OCI-LY1 (cell line): Measurements from ENCODE around the gene KLHL40.

ENCODE experiments used
- H2AFZ ChIP-seq: fragments of 200-600 bp; sonication (generic), shearing (Covaris generic); 2 replicates; pipeline ENCODE4 v1.6.0; 2014; ENCODE audit warnings: antibody characterized with exemption, mild to moderate bottlenecking, low read length
- H3F3A ChIP-seq: fragments of 200-600 bp; sonication (generic), shearing (Covaris generic); 2 replicates; pipeline ENCODE4 v1.6.0; 2014; ENCODE audit warnings: mild to moderate bottlenecking, antibody characterized with exemption, low read length, moderate library complexity; ENCODE audit not compliant: insufficient read depth
- H3K27ac ChIP-seq: fragments of 200-600 bp; sonication (generic); 2 replicates; pipeline ENCODE4 v1.5.1; 2014; ENCODE audit warnings: low read length, mixed run types, mild to moderate bottlenecking, low read depth; ENCODE audit not compliant: poor library complexity, severe bottlenecking
- H3K27me3 ChIP-seq: fragments of 200-600 bp; sonication (generic); 2 replicates; pipeline ENCODE4 v1.6.0; 2014; ENCODE audit warnings: antibody characterized with exemption, mild to moderate bottlenecking, low read length, moderate library complexity; ENCODE audit not compliant: insufficient read depth
- H3K36me3 ChIP-seq: fragments of 200-600 bp; sonication (generic); 2 replicates; pipeline ENCODE4 v1.6.1; 2014; ENCODE audit warnings: mild to moderate bottlenecking, antibody characterized with exemption, low read length, moderate library complexity, mixed read lengths; ENCODE audit not compliant: insufficient read depth
- H3K4me1 ChIP-seq: fragments of 200-600 bp; sonication (generic); 2 replicates; pipeline ENCODE4 v1.5.1; 2014; ENCODE audit warnings: mild to moderate bottlenecking, low read length, moderate library complexity; ENCODE audit not compliant: insufficient read depth, severe bottlenecking
- H3K4me2 ChIP-seq: fragments of 200-600 bp; sonication (generic), shearing (Covaris generic); 2 replicates; pipeline ENCODE4 v1.6.1; 2014; ENCODE audit warnings: low read length
- H3K4me3 ChIP-seq: fragments of 200-600 bp; sonication (generic); 2 replicates; pipeline ENCODE4 v1.5.1; 2014; ENCODE audit warnings: low read length, low read depth, mild to moderate bottlenecking, mixed read lengths; ENCODE audit not compliant: poor library complexity, severe bottlenecking
- H3K79me2 ChIP-seq: fragments of 200-600 bp; shearing (Covaris generic); 2 replicates; pipeline ENCODE4 v1.6.1; 2016; ENCODE audit warnings: mixed run types, low read length, mixed read lengths; ENCODE audit not compliant: insufficient read depth
- H3K9ac ChIP-seq: fragments of 200-600 bp; sonication (generic), shearing (Covaris generic); 2 replicates; pipeline ENCODE4 v1.6.1; 2014; ENCODE audit warnings: mild to moderate bottlenecking, low read length, mixed read lengths
- H3K9me2 ChIP-seq: fragments of 200-600 bp; sonication (generic), shearing (Covaris generic); 2 replicates; pipeline ENCODE4 v1.6.1; 2014; ENCODE audit warnings: low read depth, mild to moderate bottlenecking, low read length, mixed read lengths
- H3K9me3 ChIP-seq: fragments of 200-600 bp; shearing (Covaris generic); 2 replicates; pipeline ENCODE4 v1.6.1; 2014; ENCODE audit warnings: low read length, mixed read lengths
- H4K20me1 ChIP-seq: fragments of 200-600 bp; sonication (generic), shearing (Covaris generic); 2 replicates; pipeline ENCODE4 v1.6.0; 2016; ENCODE audit warnings: mild to moderate bottlenecking, low read length; ENCODE audit not compliant: insufficient read depth
- CTCF ChIP-seq: fragments of 200-600 bp; sonication (generic), shearing (Covaris generic); IDR thresholded peaks from 2 replicates; pipeline ENCODE4 v1.5.1; 2017; ENCODE audit warnings: mild to moderate bottlenecking, antibody characterized with exemption, low read length, moderate library complexity, mixed read lengths
- EZH2 ChIP-seq: fragments of 200-600 bp; sonication (generic), shearing (Covaris generic); IDR thresholded peaks from 2 replicates; pipeline ENCODE4 v1.8.0; 2017; ENCODE audit warnings: borderline replicate concordance, mixed run types, mild to moderate bottlenecking, antibody characterized with exemption, low read length, moderate library complexity, mixed read lengths

KLHL40 gene

GRCh38 chr3:42698216-42698910, 13.0 kb downstream of the KLHL40 start:
- TF ChIP-seq EZH2 (no peak), CTCF (no peak)
- Histone ChIP-seq H3K79me2 (no peaks in the 10 kb centered on the region), H3F3A (no peaks in the 10 kb centered on the region), H3K4me2 (no peak overlapping the region), H3K27ac (no peak overlapping the region), H3K9me3 (no peaks in the 10 kb centered on the region), H3K27me3 (no peaks in the 10 kb centered on the region), H3K9me2 (no peaks in the 10 kb centered on the region), H3K4me3 (no peak overlapping the region), H4K20me1 (no peaks in the 10 kb centered on the region), H3K4me1 (no peaks in the 10 kb centered on the region), H3K9ac (no peak overlapping the region), H2AFZ (no peak overlapping the region), H3K36me3 (no peaks in the 10 kb centered on the region)

GRCh38 chr3:42698911-42699230, 13.5 kb downstream of the KLHL40 start:
- Histone ChIP-seq H3K4me1 (no peaks in the 10 kb centered on the region), H4K20me1 (no peaks in the 10 kb centered on the region), H3K27me3 (no peaks in the 10 kb centered on the region), H3K9me3 (no peaks in the 10 kb centered on the region), H3K36me3 (no peaks in the 10 kb centered on the region), H3K79me2 (no peaks in the 10 kb centered on the region), H3F3A (no peaks in the 10 kb centered on the region), H3K27ac (no peak overlapping the region), H3K4me3 (no peak overlapping the region), H3K4me2 (no peak overlapping the region), H3K9me2 (no peaks in the 10 kb centered on the region), H2AFZ (no peak overlapping the region), H3K9ac (no peak overlapping the region)
- no peak for TF ChIP-seq CTCF
- no peak for TF ChIP-seq EZH2

- Histone ChIP-seq H3K9me2 (no peaks in the 10 kb centered on the region), H3K27ac (no peak overlapping the region), H3K27me3 (no peaks in the 10 kb centered on the region), H3K4me1 (no peaks in the 10 kb centered on the region), H3K4me2 (no peak overlapping the region), H4K20me1 (no peaks in the 10 kb centered on the region), H3K4me3 (no peak overlapping the region), H3K9ac (no peak overlapping the region), H3F3A (no peaks in the 10 kb centered on the region), H3K36me3 (no peaks in the 10 kb centered on the region), H3K79me2 (no peaks in the 10 kb centered on the region), H2AFZ (no peak overlapping the region), H3K9me3 (no peaks in the 10 kb centered on the region)
- TF ChIP-seq CTCF = no peak
- TF ChIP-seq EZH2 = no peak
Measured at GRCh38 chr3:42699511-42699971, 14.2 kb downstream of the KLHL40 start.
